Measurements from ENCODE around the gene KMT2E.

DNA sequence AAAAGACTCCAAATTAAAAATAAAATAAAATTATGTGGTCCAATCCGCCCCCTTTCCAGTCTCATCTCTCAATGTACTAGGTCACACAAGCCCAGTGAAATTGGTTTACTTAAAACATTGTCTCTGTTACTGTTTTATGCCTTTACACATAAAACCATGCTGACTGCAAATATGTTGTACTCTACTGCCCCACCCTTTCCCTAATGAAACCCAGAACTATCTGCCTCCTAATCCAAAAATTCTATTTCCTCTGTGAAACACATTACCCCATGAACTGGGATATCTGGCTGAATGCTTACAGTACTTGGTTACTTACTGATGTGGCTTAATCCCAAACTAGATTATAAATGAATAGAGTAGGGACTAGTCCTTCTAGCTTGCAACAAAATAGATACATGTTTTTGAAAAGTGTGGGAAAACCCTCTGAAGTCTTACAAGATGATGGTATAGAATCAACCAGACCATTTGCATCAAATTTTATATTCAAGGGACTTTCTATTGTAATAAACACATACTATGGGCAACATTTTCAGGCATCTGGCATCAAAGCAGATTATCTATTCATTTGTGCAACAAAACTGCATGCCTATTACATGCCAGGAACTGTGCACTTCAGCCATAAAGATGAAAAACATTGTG lies 10.0 kb upstream of the KMT2E start:
- TF ChIP-seq ZNF302 (tag by site-specific recombination; IDR thresholded peaks at IDR 0.05; ENCODE audit: low read depth) (no peak), KLF1 (tag by site-specific recombination; IDR thresholded peaks at IDR 0.05) (no peak), IKZF3 (tag by site-specific recombination; IDR thresholded peaks at IDR 0.05) (no peak), ZNF221 (tag by site-specific recombination; IDR thresholded peaks at IDR 0.05; ENCODE audit: borderline replicate concordance) (no peak), ZNF146 (tag by site-specific recombination; IDR thresholded peaks at IDR 0.05) (no peak)
- TF ChIP-seq, protein P1, sequence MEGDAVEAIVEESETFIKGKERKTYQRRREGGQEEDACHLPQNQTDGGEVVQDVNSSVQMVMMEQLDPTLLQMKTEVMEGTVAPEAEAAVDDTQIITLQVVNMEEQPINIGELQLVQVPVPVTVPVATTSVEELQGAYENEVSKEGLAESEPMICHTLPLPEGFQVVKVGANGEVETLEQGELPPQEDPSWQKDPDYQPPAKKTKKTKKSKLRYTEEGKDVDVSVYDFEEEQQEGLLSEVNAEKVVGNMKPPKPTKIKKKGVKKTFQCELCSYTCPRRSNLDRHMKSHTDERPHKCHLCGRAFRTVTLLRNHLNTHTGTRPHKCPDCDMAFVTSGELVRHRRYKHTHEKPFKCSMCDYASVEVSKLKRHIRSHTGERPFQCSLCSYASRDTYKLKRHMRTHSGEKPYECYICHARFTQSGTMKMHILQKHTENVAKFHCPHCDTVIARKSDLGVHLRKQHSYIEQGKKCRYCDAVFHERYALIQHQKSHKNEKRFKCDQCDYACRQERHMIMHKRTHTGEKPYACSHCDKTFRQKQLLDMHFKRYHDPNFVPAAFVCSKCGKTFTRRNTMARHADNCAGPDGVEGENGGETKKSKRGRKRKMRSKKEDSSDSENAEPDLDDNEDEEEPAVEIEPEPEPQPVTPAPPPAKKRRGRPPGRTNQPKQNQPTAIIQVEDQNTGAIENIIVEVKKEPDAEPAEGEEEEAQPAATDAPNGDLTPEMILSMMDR (tag by site-specific recombination; IDR thresholded peaks at IDR 0.05): no peak

All from HEK293 (cell line).